ENCODE data around the gene EMC9.
"Not testable (repeated sequence)": the region's sequence is repeated elsewhere in the genome, so short reads cannot be mapped to it uniquely, and the experiment has no call there.

EMC9 gene

DNA sequence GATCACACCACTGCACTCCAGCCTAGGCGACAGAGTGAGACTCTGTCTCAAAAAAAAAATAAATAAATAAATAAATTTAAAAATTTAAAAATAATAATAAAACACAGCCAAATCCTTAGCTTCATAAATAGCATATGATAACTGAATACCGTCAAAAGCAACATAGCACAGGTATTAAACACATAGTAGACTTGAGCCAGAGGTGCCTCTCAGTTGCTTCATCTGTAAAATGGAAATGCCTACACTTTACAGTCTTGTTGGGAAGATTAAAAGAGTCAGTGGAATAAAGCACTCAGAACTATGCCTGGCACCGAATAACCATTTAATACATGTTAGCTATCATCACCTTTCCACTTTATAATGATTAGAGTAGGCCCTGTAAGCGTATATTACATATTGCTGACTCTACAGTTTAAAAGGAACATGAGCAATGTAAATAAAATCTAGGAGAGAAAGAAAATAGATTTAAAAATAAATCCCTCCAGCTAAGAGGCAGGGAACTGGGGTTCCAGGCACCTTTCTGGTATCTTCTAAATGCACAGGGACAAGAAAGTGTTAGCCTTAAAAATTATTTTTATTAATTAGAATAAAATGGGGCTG is 34.6 kb downstream of the EMC9 start:
- no peak for DNase-seq

DNA sequence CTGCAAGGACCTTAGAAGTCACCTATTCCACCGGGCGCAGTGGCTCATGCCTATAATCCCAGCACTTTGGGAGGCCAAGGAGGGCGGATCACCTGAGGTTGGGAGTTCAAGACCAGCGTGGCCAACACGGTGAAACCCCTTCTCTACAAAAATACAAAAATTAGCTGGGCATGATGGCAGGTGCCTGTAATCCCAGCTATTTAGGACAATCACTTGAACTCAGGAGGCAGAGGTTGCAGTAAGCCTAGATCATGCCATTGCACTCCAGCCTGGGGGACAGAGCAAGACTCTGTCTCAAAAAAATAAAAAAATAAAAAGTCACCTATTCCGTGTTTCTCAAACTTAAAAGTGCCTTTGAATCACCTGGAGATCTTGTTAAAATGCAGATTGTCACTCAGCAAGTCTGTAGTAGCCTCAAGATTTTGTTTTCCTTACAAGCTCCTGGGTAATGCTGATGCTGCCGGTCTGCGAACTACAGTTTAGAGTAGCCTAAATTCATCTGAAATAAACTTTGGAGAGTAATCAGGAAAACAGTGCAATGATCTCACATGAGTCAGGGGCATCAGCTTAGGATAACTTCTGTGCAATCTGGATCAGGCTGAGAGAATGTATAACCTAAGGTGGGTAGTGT is 35.7 kb downstream of the EMC9 start:
- DNase-seq, result not testable (repeated sequence)

DNA sequence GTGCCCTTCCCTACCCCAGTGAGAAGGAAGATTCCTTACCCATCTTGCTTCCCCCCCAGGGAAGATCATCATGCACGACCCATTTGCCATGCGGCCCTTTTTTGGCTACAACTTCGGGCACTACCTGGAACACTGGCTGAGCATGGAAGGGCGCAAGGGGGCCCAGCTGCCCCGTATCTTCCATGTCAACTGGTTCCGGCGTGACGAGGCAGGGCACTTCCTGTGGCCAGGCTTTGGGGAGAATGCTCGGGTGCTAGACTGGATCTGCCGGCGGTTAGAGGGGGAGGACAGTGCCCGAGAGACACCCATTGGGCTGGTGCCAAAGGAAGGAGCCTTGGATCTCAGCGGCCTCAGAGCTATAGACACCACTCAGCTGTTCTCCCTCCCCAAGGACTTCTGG is 37.9 kb downstream of the EMC9 start:
- DNase-seq, result no peak

DNA sequence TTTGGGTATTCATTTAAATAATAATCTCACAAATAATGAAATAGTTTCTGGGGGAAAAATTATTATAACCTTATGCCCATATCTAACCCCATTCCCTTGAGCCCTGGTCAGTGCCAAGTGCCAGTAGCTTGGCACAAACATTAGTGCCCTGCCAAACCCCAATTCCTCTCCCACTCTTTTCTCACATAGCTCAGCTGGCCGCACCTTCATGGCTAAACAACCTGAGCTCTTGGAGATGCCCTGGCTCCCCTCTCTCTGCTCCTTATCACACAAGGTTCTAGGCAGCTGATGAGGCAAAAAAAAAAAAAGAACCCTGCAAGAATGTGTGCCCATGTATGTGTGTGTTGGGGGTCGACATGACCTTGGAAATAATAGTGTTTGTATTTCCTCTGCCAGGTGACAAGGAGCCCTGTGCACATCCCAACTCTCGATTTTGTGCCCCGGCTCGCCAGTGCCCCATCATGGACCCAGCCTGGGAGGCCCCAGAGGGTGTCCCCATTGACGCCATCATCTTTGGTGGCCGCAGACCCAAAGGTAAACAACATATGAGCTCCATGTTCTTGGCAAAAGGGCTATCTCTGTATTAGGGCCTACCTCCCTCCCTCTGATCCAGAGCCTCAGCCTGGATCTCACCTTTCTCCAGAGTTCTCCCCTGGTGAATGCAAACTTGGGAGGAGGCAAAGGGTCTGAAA is 38.9 kb downstream of the EMC9 start:
- no peak for DNase-seq

DNA sequence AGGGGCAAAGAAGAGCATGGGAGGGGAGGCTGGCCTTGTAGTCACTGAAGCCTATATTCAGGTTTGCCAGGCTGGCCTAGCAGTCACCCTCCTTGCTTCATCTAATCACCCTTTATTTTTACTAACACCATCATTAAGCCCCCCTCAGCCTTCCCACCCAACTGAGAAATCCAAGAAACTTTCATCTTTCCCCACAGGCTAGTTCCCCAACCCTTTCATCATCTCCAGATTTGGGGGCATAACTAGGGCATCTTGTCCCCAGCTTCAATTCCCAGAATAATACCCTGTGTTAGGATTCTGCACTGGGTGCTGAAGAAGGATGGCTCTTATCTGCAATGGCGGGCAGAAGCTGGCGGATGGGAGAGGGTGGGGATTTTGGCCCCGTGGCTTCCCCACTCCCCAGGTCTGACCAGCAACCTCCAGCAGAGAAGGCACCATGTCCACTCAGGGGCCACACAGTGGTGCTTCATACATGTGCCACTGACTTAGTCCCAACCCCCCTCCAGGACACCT is 40.4 kb downstream of the EMC9 start:
- no peak for DNase-seq

DNA sequence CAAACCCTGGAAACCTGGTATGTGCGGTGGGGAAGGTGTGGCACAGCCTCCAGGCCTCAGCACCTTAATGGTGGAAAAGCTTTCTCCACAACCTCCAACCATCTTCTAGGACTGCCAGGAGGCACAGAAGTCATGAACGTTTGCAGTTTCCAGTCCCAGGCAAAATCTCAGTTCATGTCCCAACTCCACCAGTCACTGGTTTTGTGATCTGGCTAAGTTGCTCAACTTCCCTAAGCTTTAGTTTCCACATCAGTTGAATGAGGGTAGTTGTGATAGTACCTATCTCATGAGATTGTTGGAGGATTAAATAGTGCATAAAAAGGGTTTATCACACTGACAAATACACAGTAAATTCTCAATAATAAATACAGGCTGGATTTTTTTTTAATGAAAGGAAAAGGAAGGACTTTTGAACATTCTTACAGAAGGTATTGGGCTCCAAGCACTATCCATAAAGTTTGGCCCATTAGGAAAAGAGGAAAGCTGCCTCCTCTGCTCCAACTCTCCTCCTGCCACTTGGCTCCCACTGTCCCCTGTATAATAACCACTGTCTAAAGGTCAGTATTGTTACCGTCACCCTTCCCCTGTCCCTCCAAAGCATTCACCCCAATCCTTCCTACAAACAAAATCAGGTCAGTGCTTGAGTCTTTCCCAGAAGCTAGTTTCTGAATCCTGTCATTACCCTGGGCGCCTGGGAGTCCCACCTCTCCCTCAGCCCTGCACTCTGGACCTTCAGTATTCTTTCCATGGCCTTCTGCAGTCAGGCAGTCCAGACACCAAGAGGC is 41.0 kb downstream of the EMC9 start:
- no peak for DNase-seq

DNA sequence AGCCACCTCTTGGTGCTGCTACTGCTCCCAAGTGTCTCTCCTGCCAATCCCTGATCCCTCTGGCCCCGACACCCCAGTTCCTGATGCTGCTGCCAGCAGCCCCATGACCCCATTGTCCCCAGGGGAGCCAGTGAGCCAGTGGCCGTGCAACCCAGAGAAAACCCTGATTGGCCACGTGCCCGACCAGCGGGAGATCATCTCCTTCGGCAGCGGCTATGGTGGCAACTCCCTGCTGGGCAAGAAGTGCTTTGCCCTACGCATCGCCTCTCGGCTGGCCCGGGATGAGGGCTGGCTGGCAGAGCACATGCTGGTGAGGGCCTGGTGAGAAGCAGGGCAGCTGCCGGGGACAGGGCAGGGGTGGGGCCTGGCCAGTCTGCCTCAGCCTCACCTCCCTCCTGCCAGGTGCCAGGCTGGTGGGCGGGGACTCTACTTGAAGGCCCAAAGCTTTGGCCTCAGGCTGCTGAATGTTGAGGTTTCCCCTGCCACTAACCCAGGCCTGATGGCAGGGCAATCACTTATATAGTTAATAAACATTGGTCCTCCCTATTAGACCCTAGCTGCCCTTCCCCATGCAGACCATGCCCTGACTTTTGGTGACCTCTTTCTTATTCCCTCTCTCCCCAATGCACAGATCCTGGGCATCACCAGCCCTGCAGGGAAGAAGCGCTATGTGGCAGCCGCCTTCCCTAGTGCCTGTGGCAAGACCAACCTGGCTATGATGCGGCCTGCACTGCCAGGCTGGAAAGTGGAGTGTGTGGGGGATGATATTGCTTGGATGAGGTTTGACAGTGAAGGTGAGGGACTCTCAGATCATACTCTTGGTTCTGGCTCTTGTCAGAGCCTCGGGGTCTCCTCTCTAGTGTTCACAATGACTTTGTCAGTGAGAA is 42.2 kb downstream of the EMC9 start:
- no peak for DNase-seq

DNA sequence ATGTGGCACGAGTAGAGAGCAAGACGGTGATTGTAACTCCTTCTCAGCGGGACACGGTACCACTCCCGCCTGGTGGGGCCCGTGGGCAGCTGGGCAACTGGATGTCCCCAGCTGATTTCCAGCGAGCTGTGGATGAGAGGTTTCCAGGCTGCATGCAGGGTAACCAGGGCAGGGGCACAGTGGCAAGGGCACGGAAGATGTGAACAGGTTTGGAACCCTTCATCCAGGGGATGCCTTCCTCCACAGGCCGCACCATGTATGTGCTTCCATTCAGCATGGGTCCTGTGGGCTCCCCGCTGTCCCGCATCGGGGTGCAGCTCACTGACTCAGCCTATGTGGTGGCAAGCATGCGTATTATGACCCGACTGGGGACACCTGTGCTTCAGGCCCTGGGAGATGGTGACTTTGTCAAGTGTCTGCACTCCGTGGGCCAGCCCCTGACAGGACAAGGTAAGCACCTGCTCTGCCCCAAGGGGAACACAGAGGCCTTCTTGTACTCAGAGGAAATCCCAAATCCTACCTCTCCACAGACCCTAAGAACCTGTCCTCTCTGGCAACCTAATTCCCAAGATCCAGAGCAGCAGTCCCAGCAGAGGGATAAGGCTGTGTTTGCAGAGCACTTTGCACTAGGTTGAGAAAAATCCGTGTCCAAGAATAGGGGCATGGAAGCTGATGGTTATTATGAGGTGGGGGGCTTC is 43.0 kb downstream of the EMC9 start:
- DNase-seq, result no peak

DNA sequence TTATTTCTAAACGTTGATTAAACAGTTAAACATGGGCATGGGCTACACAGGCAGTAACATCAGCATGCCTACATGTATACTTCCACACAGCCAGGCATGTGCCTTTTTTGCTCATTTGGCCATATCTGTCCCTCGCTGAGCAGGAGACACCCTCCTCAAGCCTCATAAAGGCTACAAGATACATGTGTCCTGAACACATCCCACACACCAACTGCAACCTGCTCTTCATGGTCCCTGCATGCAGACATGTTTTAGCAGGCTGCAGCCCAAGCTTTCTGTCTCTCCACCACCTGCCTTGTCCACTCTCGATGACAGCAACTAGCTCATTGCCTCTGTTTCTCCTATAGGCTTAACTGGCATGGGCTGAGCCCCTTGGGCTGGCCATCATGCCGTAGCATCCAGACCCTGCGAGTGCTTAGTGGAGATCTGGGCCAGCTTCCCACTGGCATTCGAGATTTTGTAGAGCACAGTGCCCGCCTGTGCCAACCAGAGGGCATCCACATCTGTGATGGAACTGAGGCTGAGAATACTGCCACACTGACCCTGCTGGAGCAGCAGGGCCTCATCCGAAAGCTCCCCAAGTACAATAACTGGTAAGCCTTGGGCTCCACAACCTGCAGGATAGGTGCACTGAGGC is 44.7 kb downstream of the EMC9 start:
- no peak for DNase-seq

DNA sequence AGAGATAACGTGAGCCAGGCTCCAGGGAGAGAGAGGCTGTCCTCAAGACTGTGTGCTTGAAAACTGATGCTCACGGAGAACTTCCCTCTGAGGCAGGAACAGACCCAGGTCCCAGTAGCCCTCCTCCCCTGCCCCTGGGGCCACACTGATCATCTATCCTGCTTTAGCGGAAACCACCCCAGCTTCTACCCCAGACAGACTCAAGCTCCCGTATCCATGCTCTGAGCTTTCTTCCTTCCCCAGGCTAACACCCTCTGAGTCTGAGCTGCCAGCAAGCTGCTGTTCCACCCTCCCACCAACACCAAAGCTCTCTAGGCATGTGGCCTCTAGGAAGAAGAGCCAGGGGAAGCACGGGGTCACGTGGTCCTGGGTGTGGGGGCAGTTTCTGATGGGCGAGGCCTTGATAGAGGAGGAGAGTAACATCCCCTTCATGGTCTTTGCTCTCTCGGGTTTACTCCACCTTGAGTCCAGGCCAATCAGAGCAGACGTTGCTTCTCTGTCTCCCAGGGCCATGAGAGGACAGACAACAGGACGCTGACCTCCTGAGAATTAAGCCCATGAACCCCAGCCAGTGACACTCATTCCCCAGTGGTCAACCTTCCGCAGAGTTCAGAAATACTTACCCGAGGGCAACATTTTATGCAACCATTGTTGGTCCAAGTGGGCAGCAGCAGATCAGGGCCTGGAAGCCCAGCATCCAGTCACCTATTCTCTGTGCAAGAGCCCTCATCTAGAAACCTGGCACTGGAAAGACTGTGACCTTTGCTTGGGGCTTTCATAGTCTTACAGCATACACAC is 45.9 kb downstream of the EMC9 start:
- no peak for DNase-seq

DNA sequence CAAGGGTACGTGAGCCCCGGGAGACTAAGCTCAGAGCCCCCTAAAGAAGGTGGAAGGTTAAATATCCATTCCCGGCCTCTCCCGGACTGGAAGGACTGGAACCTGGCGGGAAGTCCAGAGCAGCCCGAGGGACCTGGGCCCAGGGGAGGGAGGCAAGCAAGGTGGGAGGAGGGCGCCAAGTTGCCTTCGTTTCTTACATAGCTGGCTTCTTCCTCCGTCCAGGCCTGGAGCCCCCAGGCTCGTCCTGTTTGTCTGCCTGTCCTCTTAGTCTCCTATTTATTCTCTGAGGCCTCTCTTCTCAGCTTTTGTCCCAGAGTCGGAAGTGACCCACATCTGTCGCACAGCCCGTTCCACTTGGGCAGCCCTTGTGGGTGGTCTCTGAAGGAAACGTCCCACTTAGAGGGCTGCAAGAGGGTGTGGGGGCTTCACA is 46.5 kb downstream of the EMC9 start:
- DNase-seq, result no peak

DNA sequence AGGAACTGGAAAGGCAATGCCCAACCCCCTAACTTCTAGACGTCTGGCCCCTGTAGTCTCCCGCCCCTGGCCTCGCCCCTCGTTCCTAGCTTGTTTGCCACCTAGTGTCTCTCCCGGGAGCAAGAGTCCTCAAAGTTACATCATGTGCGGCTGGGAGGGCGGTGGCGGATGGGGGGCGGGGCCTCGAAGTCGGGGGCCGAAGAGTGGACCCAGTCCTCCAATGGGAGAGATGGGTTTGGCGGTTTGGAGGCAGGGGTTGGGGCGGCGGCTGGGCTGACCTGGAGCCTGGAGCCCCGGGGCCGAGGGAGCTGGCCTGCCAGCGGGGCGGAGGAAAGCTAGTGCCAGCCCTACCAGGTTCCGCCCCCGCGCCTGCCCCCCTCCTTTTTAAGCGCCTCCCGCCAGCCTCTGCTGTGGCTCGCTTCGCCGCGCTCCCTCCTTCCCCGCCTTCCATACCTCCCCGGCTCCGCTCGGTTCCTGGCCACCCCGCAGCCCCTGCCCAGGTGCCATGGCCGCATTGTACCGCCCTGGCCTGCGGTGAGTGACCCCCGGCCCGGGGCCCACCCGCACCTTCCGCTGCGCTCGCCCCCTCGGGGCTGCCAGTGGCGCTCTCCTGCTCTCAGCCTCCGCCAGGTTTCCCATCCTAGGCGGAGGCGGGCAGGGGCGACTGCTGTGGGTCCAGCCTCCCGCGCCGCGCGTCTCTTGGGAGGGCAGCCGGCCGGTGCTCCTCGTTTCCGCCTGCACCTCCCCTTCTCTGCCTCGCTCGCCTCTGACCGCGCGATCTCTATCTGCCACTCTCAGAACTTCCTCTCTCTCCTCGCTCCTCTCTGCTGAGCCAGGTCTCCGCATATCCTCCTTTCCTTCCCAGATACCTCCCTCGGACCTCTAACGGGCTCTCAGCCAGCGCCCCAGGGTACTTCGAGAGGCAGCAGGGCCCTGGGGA is 47.2 kb downstream of the EMC9 start, which contains the start of gene PCK2:
Gene PCK2 (plus strand): TSS at position 411 of the 940 bp plus-strand sequence. CDS start 95 bp downstream, at position 506.
- peak; percentile 93 for DNase-seq

DNA sequence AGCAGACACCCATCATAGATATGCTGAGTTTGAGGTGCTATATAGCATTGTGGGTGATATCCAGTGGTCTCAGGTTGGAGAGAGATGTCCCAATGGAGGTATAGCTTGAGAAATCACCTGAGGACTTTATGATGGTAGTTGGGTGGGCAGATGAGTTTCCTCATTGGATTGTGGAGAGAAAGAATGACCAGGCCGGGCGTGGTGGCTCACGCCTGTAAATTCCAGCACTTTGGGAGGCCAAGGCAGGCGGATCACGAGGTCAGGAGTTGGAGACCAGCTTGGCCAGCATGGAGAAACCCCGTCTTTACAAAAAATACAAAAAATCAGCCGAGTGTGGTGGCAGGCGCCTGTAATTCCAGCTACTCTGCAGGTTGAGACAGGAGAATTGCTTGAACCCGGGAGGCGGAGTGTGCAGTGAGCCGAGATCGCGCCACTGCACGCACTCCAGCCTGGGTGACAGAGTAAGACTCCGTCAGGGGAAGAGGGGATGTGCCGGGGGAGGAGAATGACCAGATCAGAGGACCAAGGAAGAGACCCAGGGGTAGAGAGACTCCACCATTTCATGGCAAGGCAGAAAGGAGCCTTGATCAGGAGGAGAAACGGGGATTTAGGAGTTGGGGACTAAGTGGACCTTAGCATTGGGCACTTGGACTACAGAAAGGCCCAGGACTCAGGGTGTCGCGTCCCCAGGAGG is 48.0 kb downstream of the EMC9 start:
- DNase-seq, result no peak

DNA sequence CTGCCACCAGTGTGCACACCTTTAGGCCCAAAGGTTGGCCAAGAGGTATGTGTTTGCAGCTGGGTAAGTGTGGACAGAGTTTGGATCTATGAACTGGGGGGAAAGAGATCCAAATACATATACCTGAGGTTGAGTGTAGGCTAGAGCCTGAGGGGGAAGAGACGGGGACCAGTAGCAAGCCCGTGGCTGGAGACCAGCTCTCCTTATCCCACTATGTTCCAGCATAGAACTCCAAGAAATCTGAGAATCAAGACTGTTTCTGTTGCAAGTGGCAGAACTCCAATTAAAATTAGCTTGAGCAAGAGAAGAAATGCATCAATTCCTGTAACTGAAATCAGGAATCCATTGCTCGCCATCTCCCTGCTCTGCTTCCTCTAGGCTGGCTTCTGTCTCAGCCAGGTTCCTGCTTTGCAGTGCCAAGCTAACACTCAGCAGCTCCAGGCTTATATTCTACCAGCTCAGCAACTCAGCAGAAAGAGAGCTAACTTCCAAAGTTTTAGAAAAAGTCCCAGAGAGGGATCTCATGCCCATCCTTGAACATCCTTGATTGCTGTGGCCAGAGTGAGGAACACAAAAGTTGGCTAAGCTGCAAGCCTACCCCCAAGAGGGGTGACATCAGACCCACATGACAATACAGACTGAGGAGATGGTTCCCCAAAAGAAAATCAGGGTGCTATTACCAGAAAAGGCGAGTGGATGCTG is 48.7 kb downstream of the EMC9 start:
- no peak for DNase-seq

DNA sequence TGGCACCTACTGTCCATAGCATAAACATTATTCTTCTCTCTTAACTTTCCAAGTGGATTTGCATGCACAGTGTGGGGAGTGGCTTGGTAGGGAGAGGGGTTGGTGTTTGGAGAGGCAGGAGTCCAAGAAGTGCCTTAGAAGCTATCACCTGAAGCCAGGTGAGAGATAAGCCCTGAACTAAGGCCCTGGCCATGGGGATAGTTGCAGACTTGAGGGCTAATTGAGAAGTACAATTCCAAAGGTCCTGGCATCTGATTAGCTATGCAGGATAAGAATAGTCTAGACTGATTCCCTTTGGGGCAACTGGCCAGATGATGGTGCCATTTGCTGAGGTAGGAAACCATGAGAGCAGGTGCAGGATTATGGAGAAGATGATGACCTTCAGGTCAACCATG is 49.3 kb downstream of the EMC9 start:
- no peak for DNase-seq

DNA sequence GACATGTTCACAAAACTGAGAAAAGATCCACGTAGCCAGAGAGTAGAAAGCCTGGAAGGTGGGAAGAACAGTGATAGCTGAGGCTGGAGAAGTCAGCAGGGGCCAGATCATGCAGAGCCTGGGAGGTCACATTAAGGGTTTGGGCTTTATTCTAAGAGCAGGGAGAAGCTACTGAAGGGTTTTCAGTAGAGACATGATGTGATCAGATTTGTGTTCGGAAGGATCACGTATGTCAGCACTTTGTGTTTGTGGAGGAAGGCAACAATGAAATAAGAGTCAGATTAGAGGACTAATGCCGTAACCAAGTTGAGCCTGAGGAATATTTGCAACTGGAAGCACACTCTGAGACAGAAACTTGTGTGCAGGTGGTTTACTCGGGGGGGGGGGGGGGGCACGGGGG is 51.5 kb downstream of the EMC9 start:
- DNase-seq, result no peak
